ENCODE results near the gene TRIP11. TPM values are rescaled to one million over a fixed set of nuclear protein-coding genes. Genes with fewer than 3 reads are reported as not detected.
"Not testable (repeated sequence)": the region's sequence is repeated elsewhere in the genome, so short reads cannot be mapped to it uniquely, and the experiment has no call there.

TRIP11 gene
- total RNA-seq, 2 experiments from 2014 or later, result 15.1 to 44.4 TPM

DNA sequence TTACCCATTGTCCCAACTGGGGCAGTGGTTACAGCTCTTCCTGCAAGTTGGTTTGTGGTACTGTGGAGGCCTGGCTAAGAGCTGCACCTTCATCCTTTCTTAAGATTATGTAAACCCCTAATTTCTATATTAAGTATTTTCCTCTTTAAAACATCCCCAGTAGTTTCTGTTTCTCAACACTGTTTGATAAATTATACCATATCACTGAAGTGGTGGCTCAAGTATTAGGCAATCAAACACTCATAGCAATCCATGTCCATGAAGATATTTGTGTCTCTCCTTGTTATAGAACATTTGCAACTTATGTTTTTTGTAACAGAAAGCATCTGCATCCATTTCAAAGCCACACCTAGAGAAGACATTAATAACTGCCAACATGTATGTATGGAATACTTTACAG is 34.7 kb upstream of the TRIP11 start:
- H3K27ac ChIP-seq (ENCODE audit: low read depth, low read length, poor library complexity, severe bottlenecking), result no peak overlapping the region
- no peak for DNase-seq (ENCODE audit: low spot score)
- no peak overlapping the region for H2AFZ ChIP-seq (ENCODE audit: low read length)
- H3K36me3 ChIP-seq (ENCODE audit: insufficient read depth, low read length), result peaks cover 60% of the 10 kb centered on the region
- no peaks in the 10 kb centered on the region for H4K20me1 ChIP-seq (ENCODE audit: insufficient read depth, low read length)
- no peak overlapping the region for H3K4me3 ChIP-seq (ENCODE audit: low read depth, low read length, poor library complexity, severe bottlenecking)
- BruUV-seq (replicated peaks), result no TSS peak
- ChIA-PET CTCF (ENCODE audit: unreplicated experiment) (no interaction called here), POLR2A (interaction anchor here (0.7 kb wide), 1 partner anchor 1184 kb away, joined by 5 read pairs; no protein-coding TSS in a partner anchor)
- H3K79me2 ChIP-seq (ENCODE audit: insufficient read depth, low read depth, low read length), result no peaks in the 10 kb centered on the region
- H3K9me2 ChIP-seq (ENCODE audit: insufficient read depth, low read length), result no peaks in the 10 kb centered on the region
- H3K4me1 ChIP-seq (ENCODE audit: insufficient read depth, low read length, poor library complexity, severe bottlenecking), result no peaks in the 10 kb centered on the region
- no peak overlapping the region for H3K4me2 ChIP-seq (ENCODE audit: low read length)
- H3K9me3 ChIP-seq (ENCODE audit: low read length), result no peaks in the 10 kb centered on the region
- intact Hi-C loops (cut with micrococcal nuclease; ENCODE audit: unreplicated experiment), result no loop called here
- TF ChIP-seq, protein P1, sequence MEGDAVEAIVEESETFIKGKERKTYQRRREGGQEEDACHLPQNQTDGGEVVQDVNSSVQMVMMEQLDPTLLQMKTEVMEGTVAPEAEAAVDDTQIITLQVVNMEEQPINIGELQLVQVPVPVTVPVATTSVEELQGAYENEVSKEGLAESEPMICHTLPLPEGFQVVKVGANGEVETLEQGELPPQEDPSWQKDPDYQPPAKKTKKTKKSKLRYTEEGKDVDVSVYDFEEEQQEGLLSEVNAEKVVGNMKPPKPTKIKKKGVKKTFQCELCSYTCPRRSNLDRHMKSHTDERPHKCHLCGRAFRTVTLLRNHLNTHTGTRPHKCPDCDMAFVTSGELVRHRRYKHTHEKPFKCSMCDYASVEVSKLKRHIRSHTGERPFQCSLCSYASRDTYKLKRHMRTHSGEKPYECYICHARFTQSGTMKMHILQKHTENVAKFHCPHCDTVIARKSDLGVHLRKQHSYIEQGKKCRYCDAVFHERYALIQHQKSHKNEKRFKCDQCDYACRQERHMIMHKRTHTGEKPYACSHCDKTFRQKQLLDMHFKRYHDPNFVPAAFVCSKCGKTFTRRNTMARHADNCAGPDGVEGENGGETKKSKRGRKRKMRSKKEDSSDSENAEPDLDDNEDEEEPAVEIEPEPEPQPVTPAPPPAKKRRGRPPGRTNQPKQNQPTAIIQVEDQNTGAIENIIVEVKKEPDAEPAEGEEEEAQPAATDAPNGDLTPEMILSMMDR (conservative IDR thresholded peaks at IDR 0.05; ENCODE audit: low read length), result no peak
- TF ChIP-seq EZH2phosphoT487 (IDR thresholded peaks at IDR 0.05; ENCODE audit: borderline replicate concordance, low read depth, low read length), result no peak

DNA sequence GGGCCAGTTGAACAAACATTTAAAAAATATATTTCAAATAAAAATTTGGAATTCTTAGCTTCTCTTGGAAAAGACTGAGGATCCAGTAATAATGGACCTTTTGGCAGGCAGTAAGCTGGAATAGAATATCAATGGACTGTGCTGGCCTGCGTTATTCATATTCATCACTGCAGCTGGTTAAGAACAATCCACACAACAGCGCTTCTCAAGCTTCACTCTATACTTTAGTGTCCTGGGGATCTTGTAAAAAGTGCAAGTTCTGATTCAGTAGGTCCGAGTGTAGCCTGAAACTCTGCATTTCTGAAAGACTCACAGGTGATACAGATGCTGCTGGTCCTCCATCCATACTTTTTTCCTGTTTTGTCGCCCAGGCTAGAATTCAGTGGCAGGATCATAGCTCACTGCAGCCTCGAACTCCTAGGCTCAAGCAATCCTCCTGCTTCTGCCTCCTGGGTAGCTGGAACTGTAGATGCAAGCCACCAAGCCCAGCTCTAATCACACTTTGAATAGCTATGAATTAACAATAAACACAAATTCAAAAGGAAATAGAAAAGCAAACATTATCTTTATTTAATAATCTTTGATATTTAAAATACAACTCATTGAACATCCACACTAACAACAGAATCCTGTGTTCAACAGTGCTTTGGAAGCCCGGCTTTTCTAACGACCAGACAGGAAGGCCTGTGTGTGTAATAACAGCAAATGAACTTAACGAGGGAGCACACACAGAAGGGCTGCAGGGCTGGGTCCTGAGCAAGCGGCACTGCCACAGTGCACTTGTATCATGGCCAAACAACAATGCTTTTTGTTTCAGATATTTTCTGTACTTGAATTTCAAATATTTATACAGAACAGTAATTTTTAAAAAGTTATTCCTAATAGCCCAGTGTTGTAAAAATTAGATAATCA is 18.4 kb upstream of the TRIP11 start:
- POLR2A ChIA-PET, result interaction anchor here (0.6 to 1.1 kb wide), 3 partner anchors 33 to 1389 kb away, joined by 3 to 4 read pairs (median 3); no protein-coding TSS in a partner anchor
- intact Hi-C loops (cut with micrococcal nuclease; ENCODE audit: unreplicated experiment), result no loop called here
- Histone ChIP-seq H4K20me1 (ENCODE audit: insufficient read depth, low read length) (no peaks in the 10 kb centered on the region), H3K79me2 (ENCODE audit: insufficient read depth, low read depth, low read length) (no peaks in the 10 kb centered on the region), H2AFZ (ENCODE audit: low read length) (no peak overlapping the region), H3K4me3 (ENCODE audit: low read depth, low read length, poor library complexity, severe bottlenecking) (no peak overlapping the region), H3K4me1 (ENCODE audit: insufficient read depth, low read length, poor library complexity, severe bottlenecking) (no peaks in the 10 kb centered on the region), H3K27ac (ENCODE audit: low read depth, low read length, poor library complexity, severe bottlenecking) (no peak overlapping the region), H3K4me2 (ENCODE audit: low read length) (no peak overlapping the region), H3K36me3 (ENCODE audit: insufficient read depth, low read length) (peaks cover 6% of the 10 kb centered on the region; the same call in 1 of the 2 replicates), H3K9me3 (ENCODE audit: low read length) (no peaks in the 10 kb centered on the region), H3K9me2 (ENCODE audit: insufficient read depth, low read length) (no peaks in the 10 kb centered on the region)
- CTCF ChIA-PET (ENCODE audit: unreplicated experiment), result no interaction called here
- BruUV-seq (replicated peaks), result TSS peak; percentile 41
- DNase-seq (ENCODE audit: low spot score), result no peak
- no peak for TF ChIP-seq EZH2phosphoT487 (IDR thresholded peaks at IDR 0.05; ENCODE audit: borderline replicate concordance, low read depth, low read length)
- TF ChIP-seq, protein P1 (conservative IDR thresholded peaks at IDR 0.05; ENCODE audit: low read length), result no peak

DNA sequence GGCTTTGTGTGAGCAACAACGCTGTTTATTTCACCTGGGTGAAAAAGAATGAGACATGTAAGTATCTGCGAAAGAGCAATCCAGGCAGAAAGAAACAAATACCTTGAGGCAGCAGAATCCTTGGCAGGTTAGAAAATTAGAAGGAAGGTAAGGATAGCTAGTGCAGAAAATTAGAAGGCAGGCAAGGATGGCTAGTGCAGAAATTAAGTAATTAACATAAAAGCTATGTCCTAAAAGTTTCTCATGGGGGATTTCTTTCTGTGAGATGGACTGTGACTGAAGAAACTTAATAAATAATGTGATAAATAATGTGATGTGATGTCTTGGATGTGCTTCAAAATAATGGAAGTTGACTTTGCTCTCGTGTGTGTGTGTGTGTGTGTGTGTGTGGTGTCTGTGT is 9.9 kb upstream of the TRIP11 start:
- Histone ChIP-seq H3K36me3 (ENCODE audit: insufficient read depth, low read length) (no peaks in the 10 kb centered on the region; the same call in 1 of the 2 replicates), H3K9me2 (ENCODE audit: insufficient read depth, low read length) (no peaks in the 10 kb centered on the region), H3K9me3 (ENCODE audit: low read length) (no peaks in the 10 kb centered on the region), H3K79me2 (ENCODE audit: insufficient read depth, low read depth, low read length) (no peaks in the 10 kb centered on the region), H3K4me1 (ENCODE audit: insufficient read depth, low read length, poor library complexity, severe bottlenecking) (no peaks in the 10 kb centered on the region), H4K20me1 (ENCODE audit: insufficient read depth, low read length) (no peaks in the 10 kb centered on the region), H3K4me3 (ENCODE audit: low read depth, low read length, poor library complexity, severe bottlenecking) (no peak overlapping the region), H2AFZ (ENCODE audit: low read length) (no peak overlapping the region), H3K27ac (ENCODE audit: low read depth, low read length, poor library complexity, severe bottlenecking) (no peak overlapping the region), H3K4me2 (ENCODE audit: low read length) (no peak overlapping the region)
- POLR2A ChIA-PET, result interaction anchor here (0.5 kb wide), 1 partner anchor 9 kb away, joined by 3 read pairs; no protein-coding TSS in a partner anchor
- DNase-seq (ENCODE audit: low spot score), result no peak
- TF ChIP-seq, protein P1 (conservative IDR thresholded peaks at IDR 0.05; ENCODE audit: low read length), result no peak
- TF ChIP-seq EZH2phosphoT487 (IDR thresholded peaks at IDR 0.05; ENCODE audit: borderline replicate concordance, low read depth, low read length), result no peak
- BruUV-seq (replicated peaks), result no TSS peak
- CTCF ChIA-PET (ENCODE audit: unreplicated experiment), result no interaction called here
- intact Hi-C loops (cut with micrococcal nuclease; ENCODE audit: unreplicated experiment), result no loop called here

DNA sequence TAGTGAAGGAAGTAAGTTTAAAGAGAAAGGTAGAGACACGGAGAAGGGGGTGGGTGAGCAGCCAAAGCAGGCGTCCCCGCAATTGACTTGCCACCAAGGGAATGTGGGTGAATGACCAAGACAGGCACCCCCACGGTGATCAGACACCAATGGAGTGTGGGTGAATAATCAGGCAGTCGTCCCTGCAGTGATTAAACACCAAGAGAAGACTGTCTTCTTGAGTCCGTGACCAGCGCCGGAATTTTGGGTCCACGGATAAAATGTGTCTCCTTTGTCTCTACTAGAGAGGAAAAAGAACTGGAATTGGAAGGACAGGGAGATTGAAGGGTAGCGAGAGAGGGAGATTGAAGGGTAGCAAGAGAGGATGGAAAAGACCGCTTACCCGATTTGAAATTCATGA is 9.4 kb upstream of the TRIP11 start:
- H3K4me2 ChIP-seq (ENCODE audit: low read length); H3K79me2 ChIP-seq (ENCODE audit: insufficient read depth, low read depth, low read length); H2AFZ ChIP-seq (ENCODE audit: low read length); H4K20me1 ChIP-seq (ENCODE audit: insufficient read depth, low read length); H3K36me3 ChIP-seq (ENCODE audit: insufficient read depth, low read length); H3K4me3 ChIP-seq (ENCODE audit: low read depth, low read length, poor library complexity, severe bottlenecking); H3K4me1 ChIP-seq (ENCODE audit: insufficient read depth, low read length, poor library complexity, severe bottlenecking); CTCF ChIA-PET (ENCODE audit: unreplicated experiment); BruUV-seq (replicated peaks); intact Hi-C loops (cut with micrococcal nuclease; ENCODE audit: unreplicated experiment); DNase-seq (ENCODE audit: low spot score); H3K9me3 ChIP-seq (ENCODE audit: low read length); H3K27ac ChIP-seq (ENCODE audit: low read depth, low read length, poor library complexity, severe bottlenecking); H3K9me2 ChIP-seq (ENCODE audit: insufficient read depth, low read length): not testable (repeated sequence)
- POLR2A ChIA-PET, result interaction anchor here (1.2 kb wide), 1 partner anchor 9 kb away, joined by 6 read pairs; the partner anchor contains the start of gene TRIP11

All from OCI-LY7 (cell line).